Spleen (tissue), 7 donors: ENCODE results near the gene AKT3.

Experiments
- POLR2A ChIP-seq, 3 donors: fragments of 450-650 bp; IDR thresholded peaks; one replicate each; pipeline ENCODE4 v1.5.1; 2017; ENCODE audit warnings: antibody characterized with exemption in 3 of 3, mild to moderate bottlenecking in 1 of 3
- TF ChIP-seq, protein P1 (sequence below), 11 experiments: fragments of 200-600 bp in 7 of 11; fragments of 450-650 bp in 4 of 11; sonication (generic) in 4 of 11; IDR thresholded peaks in 8 of 11; conservative IDR thresholded peaks in 3 of 11; 1 replicate in 7 of 11; 2 replicates in 4 of 11; pipeline versions ENCODE4 v1.4.0 to v1.8.0; 2016 to 2021; ENCODE audit warnings: antibody characterized with exemption in 11 of 11, inconsistent platforms in 4 of 11, mild to moderate bottlenecking in 1 of 11
- donor health status: DM: no; HTN: no; CAD: no; lungs with moderate emphysema.
- donor health status: DM: no; HTN: no; CAD: no.
- donor health status: DM: no; HTN: no; CAD: no.

DNA sequence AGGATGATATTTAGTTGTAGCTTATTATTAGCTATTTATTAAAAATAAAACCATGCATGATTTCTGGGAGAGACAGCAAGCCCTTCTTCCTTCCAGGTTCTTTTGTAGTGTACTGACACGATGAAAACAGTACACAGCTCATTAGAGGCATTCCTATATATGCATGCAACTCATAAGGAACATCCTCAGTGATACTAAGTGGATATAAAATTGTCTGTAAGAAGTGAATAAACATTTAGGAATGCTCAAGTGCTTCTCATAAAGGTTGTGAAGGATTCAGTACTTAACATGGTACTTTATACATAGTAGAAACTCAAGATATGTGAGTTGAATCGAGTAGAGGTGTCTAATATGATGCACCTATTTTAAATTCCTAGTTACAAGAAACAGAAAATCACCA, 306.5 kb downstream of the AKT3 start:
- TF ChIP-seq, protein P1, sequence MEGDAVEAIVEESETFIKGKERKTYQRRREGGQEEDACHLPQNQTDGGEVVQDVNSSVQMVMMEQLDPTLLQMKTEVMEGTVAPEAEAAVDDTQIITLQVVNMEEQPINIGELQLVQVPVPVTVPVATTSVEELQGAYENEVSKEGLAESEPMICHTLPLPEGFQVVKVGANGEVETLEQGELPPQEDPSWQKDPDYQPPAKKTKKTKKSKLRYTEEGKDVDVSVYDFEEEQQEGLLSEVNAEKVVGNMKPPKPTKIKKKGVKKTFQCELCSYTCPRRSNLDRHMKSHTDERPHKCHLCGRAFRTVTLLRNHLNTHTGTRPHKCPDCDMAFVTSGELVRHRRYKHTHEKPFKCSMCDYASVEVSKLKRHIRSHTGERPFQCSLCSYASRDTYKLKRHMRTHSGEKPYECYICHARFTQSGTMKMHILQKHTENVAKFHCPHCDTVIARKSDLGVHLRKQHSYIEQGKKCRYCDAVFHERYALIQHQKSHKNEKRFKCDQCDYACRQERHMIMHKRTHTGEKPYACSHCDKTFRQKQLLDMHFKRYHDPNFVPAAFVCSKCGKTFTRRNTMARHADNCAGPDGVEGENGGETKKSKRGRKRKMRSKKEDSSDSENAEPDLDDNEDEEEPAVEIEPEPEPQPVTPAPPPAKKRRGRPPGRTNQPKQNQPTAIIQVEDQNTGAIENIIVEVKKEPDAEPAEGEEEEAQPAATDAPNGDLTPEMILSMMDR (IDR thresholded peaks at IDR 0.05 in 8 of 11, conservative IDR thresholded peaks at IDR 0.05 in 3 of 11), result no peak
- TF ChIP-seq POLR2A (IDR thresholded peaks at IDR 0.05), result no peak
